CD14-positive monocyte (primary cell): ENCODE measurements around the gene FMNL3. TPM values are rescaled to one million over a fixed set of nuclear protein-coding genes. Genes with fewer than 3 reads are reported as not detected.
"Not testable (repeated sequence)": the region's sequence is repeated elsewhere in the genome, so short reads cannot be mapped to it uniquely, and the experiment has no call there.

Experiments
- DNase-seq, 3 donors: peaks; one replicate each; pipeline ENCODE4 v3.0.0-alpha.2; 2011 to 2022
- H2AFZ ChIP-seq: 2 replicates; pipeline ENCODE4 v1.6.0; 2012; ENCODE audit warnings: mild to moderate bottlenecking, low read depth, low read length, inconsistent platforms; ENCODE audit not compliant: insufficient read depth, poor library complexity, severe bottlenecking
- H3K27ac ChIP-seq, 2 donors: 1 replicate in 1 of 2; 2 replicates in 1 of 2; pipeline ENCODE4 v1.5.1; 2012 to 2013; ENCODE audit warnings: low read length in 2 of 2, control low read depth in 1 of 2, inconsistent platforms in 1 of 2, low read depth in 1 of 2, mild to moderate bottlenecking in 1 of 2
- H3K27me3 ChIP-seq, 2 donors: one replicate each; pipeline versions ENCODE4 v1.6.0 to v1.6.1; 2011 to 2013; ENCODE audit warnings: low read length in 2 of 2; ENCODE audit not compliant: control insufficient read depth in 2 of 2, insufficient read depth in 2 of 2
- H3K36me3 ChIP-seq, 2 donors: replicated peaks in 1 of 2; 1 replicate in 1 of 2; 2 replicates in 1 of 2; pipeline versions ENCODE4 v1.5.1 to v1.6.1; 2012 to 2013; ENCODE audit warnings: low read length in 2 of 2, control low read depth in 1 of 2, inconsistent platforms in 1 of 2, mild to moderate bottlenecking in 1 of 2; ENCODE audit not compliant: insufficient read depth in 2 of 2, control insufficient read depth in 1 of 2
- H3K4me1 ChIP-seq, 2 donors: 1 replicate in 1 of 2; 2 replicates in 1 of 2; pipeline versions ENCODE4 v1.5.1 to v1.6.1; 2012 to 2013; ENCODE audit warnings: low read length in 2 of 2, control low read depth in 1 of 2, inconsistent platforms in 1 of 2, mild to moderate bottlenecking in 1 of 2, moderate library complexity in 1 of 2; ENCODE audit not compliant: insufficient read depth in 2 of 2, control insufficient read depth in 1 of 2
- H3K4me2 ChIP-seq: replicated peaks from 2 replicates; pipeline ENCODE3; 2012; ENCODE audit warnings: low read length, moderate library complexity, mild to moderate bottlenecking; ENCODE audit not compliant: poor library complexity, severe bottlenecking; ENCODE audit errors: extremely low read depth
- H3K4me3 ChIP-seq, 3 experiments: fragments of 200-600 bp in 1 of 3; sonication (generic) in 1 of 3; replicated peaks in 1 of 3; 1 replicate in 2 of 3; 2 replicates in 1 of 3; pipeline ENCODE4 v1.5.1; 2011 to 2013; ENCODE audit warnings: low read length in 3 of 3, mild to moderate bottlenecking in 3 of 3, control low read depth in 2 of 3, low read depth in 2 of 3, inconsistent platforms in 1 of 3, moderate library complexity in 1 of 3
- H3K79me2 ChIP-seq: 2 replicates; pipeline ENCODE4 v1.6.0; 2012; ENCODE audit warnings: mild to moderate bottlenecking, control low read depth, inconsistent platforms, low read length, moderate library complexity; ENCODE audit not compliant: insufficient read depth
- H3K9ac ChIP-seq: 2 replicates; pipeline ENCODE4 v1.6.0; 2017; ENCODE audit warnings: low read length, mild to moderate bottlenecking; ENCODE audit not compliant: insufficient read depth, poor library complexity, severe bottlenecking
- H3K9me3 ChIP-seq, 2 donors: replicated peaks in 1 of 2; 1 replicate in 1 of 2; 2 replicates in 1 of 2; pipeline versions ENCODE4 v1.5.1 to v1.6.1; 2012 to 2013; ENCODE audit warnings: low read length in 2 of 2, control low read depth in 1 of 2; ENCODE audit not compliant: control insufficient read depth in 1 of 2, insufficient read depth in 1 of 2
- H4K20me1 ChIP-seq: 2 replicates; pipeline ENCODE4 v1.6.0; 2012; ENCODE audit warnings: mild to moderate bottlenecking, low read length, control low read depth, moderate library complexity; ENCODE audit not compliant: insufficient read depth
- H3K27ac Mint-ChIP-seq, 7 donors: one replicate each; pipeline ENCODE4 v1.8.0; 2020; ENCODE audit warnings: mild to moderate bottlenecking in 7 of 7, mixed read lengths in 7 of 7, moderate library complexity in 6 of 7, inconsistent platforms in 2 of 7
- H3K27me3 Mint-ChIP-seq, 3 donors: one replicate each; pipeline ENCODE4 v1.8.0; 2021 to 2022; ENCODE audit warnings: low read depth in 3 of 3, mild to moderate bottlenecking in 3 of 3, mixed read lengths in 3 of 3, moderate library complexity in 3 of 3, inconsistent platforms in 1 of 3
- H3K36me3 Mint-ChIP-seq, 2 donors: one replicate each; pipeline ENCODE4 v1.8.0; 2020; ENCODE audit warnings: mixed read lengths in 2 of 2, inconsistent platforms in 1 of 2, mild to moderate bottlenecking in 1 of 2
- H3K4me1 Mint-ChIP-seq: one replicate; pipeline ENCODE4 v1.8.0; 2020; ENCODE audit warnings: mild to moderate bottlenecking, mixed read lengths
- H3K4me3 Mint-ChIP-seq, 2 donors: one replicate each; pipeline ENCODE4 v1.8.0; 2020; ENCODE audit warnings: mild to moderate bottlenecking in 2 of 2, mixed read lengths in 2 of 2, moderate library complexity in 1 of 2
- H3K9me3 Mint-ChIP-seq, 7 donors: one replicate each; pipeline ENCODE4 v1.8.0; 2020 to 2022; ENCODE audit warnings: mixed read lengths in 7 of 7, mild to moderate bottlenecking in 6 of 7, moderate library complexity in 6 of 7, inconsistent platforms in 2 of 7
- CTCF ChIP-seq: fragments of 200-600 bp; IDR thresholded peaks from one replicate; pipeline ENCODE4 v1.8.0; 2022; ENCODE audit warnings: antibody characterized with exemption, mild to moderate bottlenecking
- WGBS: methylation state at CpG from one replicate; pipeline ENCODE4 v1.1.5; 2013; ENCODE audit warnings: missing lambda C conversion rate; ENCODE audit not compliant: insufficient coverage; 5-methylcytosine and 5-hydroxymethylcytosine counted together
- intact Hi-C, 2 donors: fragments of 100-400 bp; cut with micrococcal nuclease; formaldehyde crosslinking; loops; one replicate each; pipeline versions ENCODE4 v1.15.0 to v1.15.1; 2023
- polyA plus RNA-seq, 3 donors: library from polyadenylated mRNA; depleted of rRNA in 1 of 3; unstranded in 2 of 3; stranded (reverse) in 1 of 3; fragments of 300-500 nt in 2 of 3; fragments of >200 nt in 1 of 3; fragmentation: Illumina TruSeq in 2 of 3; gene quantifications; 1 replicate in 2 of 3; 2 replicates in 1 of 3; pipeline ENCODE4 v1.2.3, GENCODE V29; 2012 to 2021

FMNL3 gene
- polyA plus RNA-seq, 3 donors: 1.5 to 5.4 (median 1.7) TPM

- intact Hi-C loops: loop anchor here in 1 of 2 donors (5.0 kb wide), 1 partner anchor 34 kb away; the partner anchor contains the start of gene FMNL3
- peak within 1 kb of the TSS; percentile 95 to 99 for H3K4me3 Mint-ChIP-seq
- under 1% methylated on average over 33 of the region's 50 CpGs for WGBS
- Histone ChIP-seq H3K27ac (peak within 1 kb of the TSS; percentile 94 to 98), H3K79me2 (peaks cover 46% of the 10 kb centered on the region), H3K9ac (peak within 1 kb of the TSS; percentile 97), H3K4me2 (peak within 1 kb of the TSS; percentile 74), H3K4me3 (peak within 1 kb of the TSS; percentile 62 to 88 (median 65)), H3K36me3 (peaks cover 10 to 11% of the 10 kb centered on the region in 2 donors), H3K27me3 (no peaks in the 10 kb centered on the region), H3K9me3 (no peaks in the 10 kb centered on the region), H3K4me1 (peaks cover 24 to 38% of the 10 kb centered on the region in 2 donors), H2AFZ (peak within 1 kb of the TSS; percentile 86), H4K20me1 (peaks cover 46% of the 10 kb centered on the region)
- H3K36me3 Mint-ChIP-seq: peaks cover 8 to 18% of the 10 kb centered on the region in 2 donors
- H3K27ac Mint-ChIP-seq: peak within 1 kb of the TSS; percentile 99 to 100 (median 100)
- H3K4me1 Mint-ChIP-seq: peaks cover 30% of the 10 kb centered on the region
- TF ChIP-seq CTCF: peak; percentile 94
- H3K9me3 Mint-ChIP-seq: peaks cover 0 to 2% (median 0%) of the 10 kb centered on the region in 7 donors
- peaks cover 0 to 2% (median 2%) of the 10 kb centered on the region in 3 donors for H3K27me3 Mint-ChIP-seq
- peak; percentile 100 for DNase-seq
Measured at GRCh38 chr12:49740930-49741881, 34.0 kb upstream of the FMNL3 start, which contains the start of gene TMBIM6. TMBIM6 (plus strand) TSS chr12:49741557; CDS start chr12:49752494, 10,937 bp downstream.

- Mint-ChIP-seq H3K27ac (peak overlapping the region in 1 of 7 donors; percentile 25), H3K36me3 (peaks cover 8 to 16% of the 10 kb centered on the region in 2 donors), H3K4me1 (peaks cover 30% of the 10 kb centered on the region)
- H3K4me2 ChIP-seq, H3K9me3 ChIP-seq, H3K4me3 ChIP-seq, H3K27me3 ChIP-seq, H3K27ac ChIP-seq, H3K9ac ChIP-seq, H2AFZ ChIP-seq, DNase-seq, H3K4me3 Mint-ChIP-seq, H3K9me3 Mint-ChIP-seq, H3K27me3 Mint-ChIP-seq: not testable (repeated sequence)
- peaks cover 37% of the 10 kb centered on the region for H4K20me1 ChIP-seq
- WGBS: 100% methylated on average over 3 of the region's 12 CpGs
- H3K36me3 ChIP-seq: peaks cover 10 to 11% of the 10 kb centered on the region in 2 donors
- H3K4me1 ChIP-seq: peaks cover 24 to 35% of the 10 kb centered on the region in 2 donors
- intact Hi-C loops: loop anchor here in 1 of 2 donors (5.0 kb wide), 1 partner anchor 33 kb away; the partner anchor contains the start of gene FMNL3
- peaks cover 37% of the 10 kb centered on the region for H3K79me2 ChIP-seq
Measured at GRCh38 chr12:49740277-49740676, 33.1 kb upstream of the FMNL3 start.

GRCh38 chr12:49738721-49739120 is 31.5 kb upstream of the FMNL3 start:
- peaks cover 18 to 22% of the 10 kb centered on the region in 2 donors for H3K4me1 ChIP-seq
- H2AFZ ChIP-seq, intact Hi-C loops: not testable (repeated sequence)

More at GRCh38 chr12:49738721-49739120, 31.5 kb upstream of the FMNL3 start:
- not testable (repeated sequence) for H3K36me3 Mint-ChIP-seq, DNase-seq, H3K9ac ChIP-seq, H3K4me2 ChIP-seq, H3K27me3 ChIP-seq, H3K27me3 Mint-ChIP-seq, H3K36me3 ChIP-seq, H3K27ac Mint-ChIP-seq, H3K4me3 Mint-ChIP-seq, H3K27ac ChIP-seq, H3K4me3 ChIP-seq, H3K9me3 ChIP-seq
- Mint-ChIP-seq H3K4me1 (peaks cover 17% of the 10 kb centered on the region), H3K9me3 (peaks cover 4 to 10% (median 7%) of the 10 kb centered on the region in 7 donors)
- no CpG with 5 or more reads among the region's 5 CpGs for WGBS
- H3K79me2 ChIP-seq: peaks cover 21% of the 10 kb centered on the region
- peaks cover 21% of the 10 kb centered on the region for H4K20me1 ChIP-seq
